ENCODE measurements around the gene KCTD7. TPM values are rescaled to one million over a fixed set of nuclear protein-coding genes. Genes with fewer than 3 reads are reported as not detected.

The KCTD7 gene
- total and polyA plus RNA-seq, 2 of the 13 experiments (the other 11 are each of a cell fraction or from before 2014, with no cell fraction given): 7.3 to 13.5 TPM

DNA sequence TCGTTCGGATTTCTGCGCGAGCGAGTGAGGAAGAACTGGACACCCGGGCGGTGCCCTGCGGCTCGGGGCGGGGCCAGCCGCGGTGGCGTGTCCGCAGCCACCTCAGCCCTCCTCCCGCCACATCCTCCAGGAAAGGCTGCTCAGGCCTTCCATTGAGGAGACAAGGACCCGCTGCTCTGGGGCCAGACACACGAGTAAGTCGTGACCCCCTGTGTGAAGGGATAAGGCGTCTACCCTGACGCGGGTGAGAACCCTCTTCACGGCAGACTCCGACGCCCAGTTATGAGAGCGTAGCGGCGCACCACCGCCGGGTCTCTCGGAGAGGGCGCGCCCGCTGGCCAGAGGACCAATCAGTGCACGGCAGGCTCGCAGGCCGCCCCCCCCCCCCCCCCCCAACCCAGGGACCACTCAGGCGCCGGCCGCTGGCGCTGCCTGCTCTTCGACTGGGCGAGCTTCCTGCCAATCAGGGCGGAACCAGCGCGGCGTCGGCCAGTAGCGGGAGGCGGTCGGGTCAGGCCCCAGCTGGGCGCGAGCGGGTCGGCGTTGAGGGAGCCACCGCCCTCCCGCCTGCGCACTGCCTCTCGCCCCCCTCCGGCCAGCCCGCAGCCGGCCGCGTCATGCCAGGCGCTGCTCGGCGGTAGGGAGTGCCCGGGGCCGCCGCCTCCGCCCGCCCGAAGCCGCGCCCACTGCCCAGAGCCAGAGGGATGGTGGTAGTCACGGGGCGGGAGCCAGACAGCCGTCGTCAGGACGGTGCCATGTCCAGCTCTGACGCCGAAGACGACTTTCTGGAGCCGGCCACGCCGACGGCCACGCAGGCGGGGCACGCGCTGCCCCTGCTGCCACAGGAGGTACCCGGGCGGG is at the start of gene KCTD7 (continued):
- TF ChIP-seq MAZ (IDR thresholded peaks at IDR 0.05; ENCODE audit: borderline replicate concordance, low read depth, low read length): peak; percentile 8; the same call in 1 of the 2 replicates
- TF ChIP-seq MAZ (CRISPR knock-in tag; IDR thresholded peaks at IDR 0.05; ENCODE audit: low read depth): peak; percentile 93
- peak; percentile 85 for TF ChIP-seq ZNF776 (CRISPR knock-in tag; IDR thresholded peaks at IDR 0.05)
- TF ChIP-seq, protein P1, sequence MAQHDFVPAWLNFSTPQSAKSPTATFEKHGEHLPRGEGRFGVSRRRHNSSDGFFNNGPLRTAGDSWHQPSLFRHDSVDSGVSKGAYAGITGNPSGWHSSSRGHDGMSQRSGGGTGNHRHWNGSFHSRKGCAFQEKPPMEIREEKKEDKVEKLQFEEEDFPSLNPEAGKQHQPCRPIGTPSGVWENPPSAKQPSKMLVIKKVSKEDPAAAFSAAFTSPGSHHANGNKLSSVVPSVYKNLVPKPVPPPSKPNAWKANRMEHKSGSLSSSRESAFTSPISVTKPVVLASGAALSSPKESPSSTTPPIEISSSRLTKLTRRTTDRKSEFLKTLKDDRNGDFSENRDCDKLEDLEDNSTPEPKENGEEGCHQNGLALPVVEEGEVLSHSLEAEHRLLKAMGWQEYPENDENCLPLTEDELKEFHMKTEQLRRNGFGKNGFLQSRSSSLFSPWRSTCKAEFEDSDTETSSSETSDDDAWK (CRISPR knock-in tag; IDR thresholded peaks at IDR 0.05): no peak
- TF ChIP-seq ZNF335 (CRISPR knock-in tag; IDR thresholded peaks at IDR 0.05): no peak
- TF ChIP-seq, protein P2, sequence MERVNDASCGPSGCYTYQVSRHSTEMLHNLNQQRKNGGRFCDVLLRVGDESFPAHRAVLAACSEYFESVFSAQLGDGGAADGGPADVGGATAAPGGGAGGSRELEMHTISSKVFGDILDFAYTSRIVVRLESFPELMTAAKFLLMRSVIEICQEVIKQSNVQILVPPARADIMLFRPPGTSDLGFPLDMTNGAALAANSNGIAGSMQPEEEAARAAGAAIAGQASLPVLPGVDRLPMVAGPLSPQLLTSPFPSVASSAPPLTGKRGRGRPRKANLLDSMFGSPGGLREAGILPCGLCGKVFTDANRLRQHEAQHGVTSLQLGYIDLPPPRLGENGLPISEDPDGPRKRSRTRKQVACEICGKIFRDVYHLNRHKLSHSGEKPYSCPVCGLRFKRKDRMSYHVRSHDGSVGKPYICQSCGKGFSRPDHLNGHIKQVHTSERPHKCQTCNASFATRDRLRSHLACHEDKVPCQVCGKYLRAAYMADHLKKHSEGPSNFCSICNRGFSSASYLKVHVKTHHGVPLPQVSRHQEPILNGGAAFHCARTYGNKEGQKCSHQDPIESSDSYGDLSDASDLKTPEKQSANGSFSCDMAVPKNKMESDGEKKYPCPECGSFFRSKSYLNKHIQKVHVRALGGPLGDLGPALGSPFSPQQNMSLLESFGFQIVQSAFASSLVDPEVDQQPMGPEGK (CRISPR knock-in tag; IDR thresholded peaks at IDR 0.05): peak; percentile 29; the same call in 1 of the 2 replicates
- TF ChIP-seq, protein P3, sequence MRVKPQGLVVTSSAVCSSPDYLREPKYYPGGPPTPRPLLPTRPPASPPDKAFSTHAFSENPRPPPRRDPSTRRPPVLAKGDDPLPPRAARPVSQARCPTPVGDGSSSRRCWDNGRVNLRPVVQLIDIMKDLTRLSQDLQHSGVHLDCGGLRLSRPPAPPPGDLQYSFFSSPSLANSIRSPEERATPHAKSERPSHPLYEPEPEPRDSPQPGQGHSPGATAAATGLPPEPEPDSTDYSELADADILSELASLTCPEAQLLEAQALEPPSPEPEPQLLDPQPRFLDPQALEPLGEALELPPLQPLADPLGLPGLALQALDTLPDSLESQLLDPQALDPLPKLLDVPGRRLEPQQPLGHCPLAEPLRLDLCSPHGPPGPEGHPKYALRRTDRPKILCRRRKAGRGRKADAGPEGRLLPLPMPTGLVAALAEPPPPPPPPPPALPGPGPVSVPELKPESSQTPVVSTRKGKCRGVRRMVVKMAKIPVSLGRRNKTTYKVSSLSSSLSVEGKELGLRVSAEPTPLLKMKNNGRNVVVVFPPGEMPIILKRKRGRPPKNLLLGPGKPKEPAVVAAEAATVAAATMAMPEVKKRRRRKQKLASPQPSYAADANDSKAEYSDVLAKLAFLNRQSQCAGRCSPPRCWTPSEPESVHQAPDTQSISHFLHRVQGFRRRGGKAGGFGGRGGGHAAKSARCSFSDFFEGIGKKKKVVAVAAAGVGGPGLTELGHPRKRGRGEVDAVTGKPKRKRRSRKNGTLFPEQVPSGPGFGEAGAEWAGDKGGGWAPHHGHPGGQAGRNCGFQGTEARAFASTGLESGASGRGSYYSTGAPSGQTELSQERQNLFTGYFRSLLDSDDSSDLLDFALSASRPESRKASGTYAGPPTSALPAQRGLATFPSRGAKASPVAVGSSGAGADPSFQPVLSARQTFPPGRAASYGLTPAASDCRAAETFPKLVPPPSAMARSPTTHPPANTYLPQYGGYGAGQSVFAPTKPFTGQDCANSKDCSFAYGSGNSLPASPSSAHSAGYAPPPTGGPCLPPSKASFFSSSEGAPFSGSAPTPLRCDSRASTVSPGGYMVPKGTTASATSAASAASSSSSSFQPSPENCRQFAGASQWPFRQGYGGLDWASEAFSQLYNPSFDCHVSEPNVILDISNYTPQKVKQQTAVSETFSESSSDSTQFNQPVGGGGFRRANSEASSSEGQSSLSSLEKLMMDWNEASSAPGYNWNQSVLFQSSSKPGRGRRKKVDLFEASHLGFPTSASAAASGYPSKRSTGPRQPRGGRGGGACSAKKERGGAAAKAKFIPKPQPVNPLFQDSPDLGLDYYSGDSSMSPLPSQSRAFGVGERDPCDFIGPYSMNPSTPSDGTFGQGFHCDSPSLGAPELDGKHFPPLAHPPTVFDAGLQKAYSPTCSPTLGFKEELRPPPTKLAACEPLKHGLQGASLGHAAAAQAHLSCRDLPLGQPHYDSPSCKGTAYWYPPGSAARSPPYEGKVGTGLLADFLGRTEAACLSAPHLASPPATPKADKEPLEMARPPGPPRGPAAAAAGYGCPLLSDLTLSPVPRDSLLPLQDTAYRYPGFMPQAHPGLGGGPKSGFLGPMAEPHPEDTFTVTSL (CRISPR knock-in tag; IDR thresholded peaks at IDR 0.05; ENCODE audit: borderline replicate concordance): no peak
- TF ChIP-seq, protein P4, sequence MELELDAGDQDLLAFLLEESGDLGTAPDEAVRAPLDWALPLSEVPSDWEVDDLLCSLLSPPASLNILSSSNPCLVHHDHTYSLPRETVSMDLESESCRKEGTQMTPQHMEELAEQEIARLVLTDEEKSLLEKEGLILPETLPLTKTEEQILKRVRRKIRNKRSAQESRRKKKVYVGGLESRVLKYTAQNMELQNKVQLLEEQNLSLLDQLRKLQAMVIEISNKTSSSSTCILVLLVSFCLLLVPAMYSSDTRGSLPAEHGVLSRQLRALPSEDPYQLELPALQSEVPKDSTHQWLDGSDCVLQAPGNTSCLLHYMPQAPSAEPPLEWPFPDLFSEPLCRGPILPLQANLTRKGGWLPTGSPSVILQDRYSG (CRISPR knock-in tag; IDR thresholded peaks at IDR 0.05): no peak
- TF ChIP-seq CHD2 (IDR thresholded peaks at IDR 0.05; ENCODE audit: low read depth, low read length): no peak
- peak; percentile 59; the same call in 1 of the 2 replicates for TF ChIP-seq CENPT (CRISPR knock-in tag; IDR thresholded peaks at IDR 0.05; ENCODE audit: low read depth)
- TF ChIP-seq, protein P5, sequence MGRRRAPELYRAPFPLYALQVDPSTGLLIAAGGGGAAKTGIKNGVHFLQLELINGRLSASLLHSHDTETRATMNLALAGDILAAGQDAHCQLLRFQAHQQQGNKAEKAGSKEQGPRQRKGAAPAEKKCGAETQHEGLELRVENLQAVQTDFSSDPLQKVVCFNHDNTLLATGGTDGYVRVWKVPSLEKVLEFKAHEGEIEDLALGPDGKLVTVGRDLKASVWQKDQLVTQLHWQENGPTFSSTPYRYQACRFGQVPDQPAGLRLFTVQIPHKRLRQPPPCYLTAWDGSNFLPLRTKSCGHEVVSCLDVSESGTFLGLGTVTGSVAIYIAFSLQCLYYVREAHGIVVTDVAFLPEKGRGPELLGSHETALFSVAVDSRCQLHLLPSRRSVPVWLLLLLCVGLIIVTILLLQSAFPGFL (CRISPR knock-in tag; IDR thresholded peaks at IDR 0.05): no peak
- TF ChIP-seq KDM4B (CRISPR knock-in tag; IDR thresholded peaks at IDR 0.05): peak; percentile 43; the same call in 1 of the 2 replicates
- peak; percentile 84 for TF ChIP-seq ZSCAN21 (CRISPR knock-in tag; IDR thresholded peaks at IDR 0.05; ENCODE audit: borderline replicate concordance)
- TF ChIP-seq HDAC1 (CRISPR knock-in tag; IDR thresholded peaks at IDR 0.05): peak; percentile 65; the same call in 1 of the 2 replicates
- TF ChIP-seq KAT2B (IDR thresholded peaks at IDR 0.05; ENCODE audit: borderline replicate concordance, low read depth, low read length): no peak
- TF ChIP-seq CREM (IDR thresholded peaks at IDR 0.05): peak; percentile 60
- no peak for TF ChIP-seq CREM (CRISPR knock-in tag; IDR thresholded peaks at IDR 0.05)
- TF ChIP-seq TBX2 (CRISPR knock-in tag; IDR thresholded peaks at IDR 0.05; ENCODE audit: borderline replicate concordance): peak; percentile 47; the same call in 1 of the 2 replicates

Measured in HepG2 (cell line).